GM23338 (cell line): ENCODE data around the gene PDE10A. TPM values are rescaled to one million over a fixed set of nuclear protein-coding genes. Genes with fewer than 3 reads are reported as not detected.

Experiments used
- ATAC-seq: fragments of 200-7000 bp; cut with Tn5 transposase; 3 replicates; pipeline ENCODE4 v1.9.1; 2020
- DNase-seq: peaks from one replicate; pipeline ENCODE4 v3.0.0-alpha.2; 2015; ENCODE audit warnings: low spot score
- H2AFZ ChIP-seq: fragments of 200-600 bp; sonication (generic); 2 replicates; pipeline ENCODE4 v1.8.0; 2016; ENCODE audit warnings: antibody characterized with exemption, mild to moderate bottlenecking, moderate library complexity
- H3F3A ChIP-seq: fragments of 200-600 bp; sonication (generic); replicated peaks from 2 replicates; pipeline ENCODE4 v1.8.0; 2017; ENCODE audit warnings: antibody characterized with exemption, mixed run types, low read depth
- H3K27ac ChIP-seq: fragments of 200-600 bp; sonication (generic); 2 replicates; pipeline ENCODE4 v1.6.1; 2016; ENCODE audit warnings: low read depth
- H3K27me3 ChIP-seq: fragments of 200-600 bp; sonication (generic); 2 replicates; pipeline ENCODE4 v1.8.0; 2016; ENCODE audit warnings: mild to moderate bottlenecking, mixed run types, moderate library complexity; ENCODE audit not compliant: insufficient read depth
- H3K36me3 ChIP-seq: fragments of 200-600 bp; sonication (generic); 2 replicates; pipeline ENCODE4 v1.8.0; 2016; ENCODE audit warnings: mild to moderate bottlenecking; ENCODE audit not compliant: insufficient read depth
- H3K4me1 ChIP-seq: fragments of 200-600 bp; sonication (generic); 2 replicates; pipeline ENCODE4 v1.8.0; 2016; ENCODE audit warnings: mild to moderate bottlenecking, moderate library complexity; ENCODE audit not compliant: insufficient read depth
- H3K4me2 ChIP-seq: fragments of 200-600 bp; sonication (generic); 2 replicates; pipeline ENCODE4 v1.7.1; 2017; ENCODE audit warnings: mixed run types
- H3K4me3 ChIP-seq: fragments of 200-600 bp; sonication (generic); 2 replicates; pipeline ENCODE4 v1.6.1; 2016; ENCODE audit warnings: mixed run types
- H3K79me2 ChIP-seq: fragments of 200-600 bp; sonication (generic); replicated peaks from 2 replicates; pipeline ENCODE4 v1.8.0; 2017; ENCODE audit warnings: mild to moderate bottlenecking; ENCODE audit not compliant: insufficient read depth
- H3K9me2 ChIP-seq: fragments of 200-600 bp; sonication (generic); 2 replicates; pipeline ENCODE4 v1.8.0; 2017; ENCODE audit not compliant: insufficient read depth
- H4K20me1 ChIP-seq: fragments of 200-600 bp; sonication (generic); replicated peaks from 2 replicates; pipeline ENCODE4 v1.8.0; 2017; ENCODE audit warnings: mild to moderate bottlenecking; ENCODE audit not compliant: insufficient read depth
- H3K27ac Mint-ChIP-seq: 2 replicates; pipeline ENCODE4 v1.8.0; 2020; ENCODE audit warnings: inconsistent platforms, mild to moderate bottlenecking, moderate library complexity, mixed read lengths
- H3K27me3 Mint-ChIP-seq: 3 replicates; pipeline ENCODE4 v1.8.0; 2022; ENCODE audit warnings: low read depth, mild to moderate bottlenecking, moderate library complexity, mixed read lengths, inconsistent platforms; ENCODE audit not compliant: insufficient read depth, poor library complexity
- H3K36me3 Mint-ChIP-seq: 3 replicates; pipeline ENCODE4 v1.8.0; 2021; ENCODE audit warnings: low read depth, mild to moderate bottlenecking, inconsistent platforms, moderate library complexity, mixed read lengths
- H3K4me1 Mint-ChIP-seq: 3 replicates; pipeline ENCODE4 v1.8.0; 2020; ENCODE audit warnings: mild to moderate bottlenecking, inconsistent platforms, mixed read lengths
- H3K4me3 Mint-ChIP-seq: 3 replicates; pipeline ENCODE4 v1.8.0; 2021; ENCODE audit warnings: moderate library complexity, mild to moderate bottlenecking, inconsistent platforms, mixed read lengths
- H3K9me3 Mint-ChIP-seq: 3 replicates; pipeline ENCODE4 v1.8.0; 2020; ENCODE audit warnings: moderate library complexity, mild to moderate bottlenecking, inconsistent platforms, mixed read lengths
- CREB1 ChIP-seq: fragments of 250-450 bp; sonication (Bioruptor Pico); IDR thresholded peaks from 2 replicates; pipeline ENCODE4 v1.5.0; 2020; ENCODE audit warnings: low read depth, mild to moderate bottlenecking, moderate library complexity
- CTCF ChIP-seq, 2 experiments: fragments of 200-600 bp in 1 of 2; sonication (generic) in 1 of 2; conservative IDR thresholded peaks; 2 replicates each; pipeline versions ENCODE4 v1.5.1 to v1.6.1; 2016 to 2017; ENCODE audit warnings: antibody characterized with exemption in 2 of 2, low read depth in 2 of 2, mild to moderate bottlenecking in 2 of 2, moderate library complexity in 1 of 2
- ETS1 ChIP-seq: IDR thresholded peaks from 2 replicates; pipeline ENCODE4 v1.6.1; 2016; ENCODE audit warnings: antibody characterized with exemption
- NANOG ChIP-seq: IDR thresholded peaks from 2 replicates; pipeline ENCODE4 v1.6.1; 2016; ENCODE audit warnings: antibody characterized with exemption, borderline replicate concordance
- POLR2AphosphoS5 ChIP-seq: IDR thresholded peaks from 2 replicates; pipeline ENCODE4 v1.6.1; 2016; ENCODE audit warnings: antibody characterized with exemption, low read depth
- REST ChIP-seq: IDR thresholded peaks from one replicate; pipeline ENCODE4 v1.6.1; 2018; ENCODE audit warnings: antibody characterized with exemption; ENCODE audit not compliant: unreplicated experiment
- polyA plus RNA-seq: library from polyadenylated mRNA; unstranded; fragments of >200 nt; fragmentation: Nextera tagmentation; extraction: Ambion mirVana; gene quantifications from 2 replicates; pipeline ENCODE4 v1.2.1, GENCODE V29; 2016
- total RNA-seq: library from RNA; depleted of rRNA; stranded (reverse); fragments of >200 nt; shearing (Covaris generic); gene quantifications from 2 replicates; pipeline ENCODE4 v1.2.3, GENCODE V29; 2014

The PDE10A gene
- total and polyA plus RNA-seq, 2 experiments from 2014 or later: 0.50 to 3.9 TPM

- no peak for TF ChIP-seq REST
- no peak for TF ChIP-seq CREB1
Measured at GRCh38 chr6:165568326-165568725, 94.7 kb downstream of the PDE10A start (continued).

GRCh38 chr6:165566088-165566828 lies 96.8 kb downstream of the PDE10A start:
- Mint-ChIP-seq H3K9me3 (peaks cover under 1% of the 10 kb centered on the region; the same call in 2 of the 3 replicates), H3K27me3 (no peaks in the 10 kb centered on the region), H3K4me1 (no peaks in the 10 kb centered on the region), H3K36me3 (peaks cover under 1% of the 10 kb centered on the region; the same call in 2 of the 3 replicates), H3K27ac (no peak overlapping the region), H3K4me3 (no peak overlapping the region)
- Histone ChIP-seq H2AFZ (no peak overlapping the region), H3K27ac (no peak overlapping the region), H3K79me2 (no peaks in the 10 kb centered on the region), H3K4me3 (no peak overlapping the region), H3K4me2 (no peak overlapping the region), H3K36me3 (no peaks in the 10 kb centered on the region), H4K20me1 (no peaks in the 10 kb centered on the region), H3K27me3 (no peaks in the 10 kb centered on the region), H3K4me1 (no peaks in the 10 kb centered on the region), H3K9me2 (no peaks in the 10 kb centered on the region), H3F3A (no peaks in the 10 kb centered on the region)
- TF ChIP-seq REST (no peak), POLR2AphosphoS5 (no peak)
- no peak for DNase-seq
- ATAC-seq: no peak

GRCh38 chr6:165562421-165563090 lies 100.5 kb downstream of the PDE10A start:
- H3K27me3 Mint-ChIP-seq: no peaks in the 10 kb centered on the region
- no peaks in the 10 kb centered on the region for H3K36me3 ChIP-seq
- TF ChIP-seq NANOG: no peak
- no peak for TF ChIP-seq ETS1
- no peak for TF ChIP-seq REST
- TF ChIP-seq CTCF (conservative IDR thresholded peaks at IDR 0.05; ENCODE audit: low read depth in 2 of 2): peak in 1 of 2 experiments; percentile 49; a peak in 2 of 4 replicates

More at GRCh38 chr6:165562421-165563090, 100.5 kb downstream of the PDE10A start:
- no peak overlapping the region for H3K4me2 ChIP-seq
- H2AFZ ChIP-seq: no peak overlapping the region
- H3K27ac ChIP-seq: no peak overlapping the region
- no peaks in the 10 kb centered on the region for H3K9me2 ChIP-seq
- H3K4me3 Mint-ChIP-seq: no peak overlapping the region
- no peak overlapping the region for H3K27ac Mint-ChIP-seq
- peaks cover 14% of the 10 kb centered on the region for H3K36me3 Mint-ChIP-seq
- H3K79me2 ChIP-seq: no peaks in the 10 kb centered on the region
- H3K9me3 Mint-ChIP-seq: peaks cover 14% of the 10 kb centered on the region; the same call in 2 of the 3 replicates
- H4K20me1 ChIP-seq: no peaks in the 10 kb centered on the region
- H3F3A ChIP-seq: no peaks in the 10 kb centered on the region
- DNase-seq (no peak), ATAC-seq (no peak)
- no peaks in the 10 kb centered on the region for H3K27me3 ChIP-seq
- no peaks in the 10 kb centered on the region for H3K4me1 ChIP-seq
- H3K4me1 Mint-ChIP-seq: no peaks in the 10 kb centered on the region
- H3K4me3 ChIP-seq: no peak overlapping the region
